OCI-LY7 (cell line): ENCODE data around the gene IPO8.

Experiments
- CTCF ChIP-seq: fragments of 200-600 bp; sonication (generic); conservative IDR thresholded peaks from 2 replicates; pipeline ENCODE4 v1.5.1; 2014; ENCODE audit warnings: mild to moderate bottlenecking, antibody characterized with exemption, low read length, moderate library complexity, mixed read lengths
- EZH2phosphoT487 ChIP-seq: fragments of 200-600 bp; sonication (generic); IDR thresholded peaks from 2 replicates; pipeline ENCODE4 v1.6.1; 2018; ENCODE audit warnings: low read depth, borderline replicate concordance, mild to moderate bottlenecking, mixed run types, antibody characterized with exemption, low read length, moderate library complexity, mixed read lengths

GRCh38 chr12:30740274-30740673 lies 44.6 kb upstream of the IPO8 start:
- TF ChIP-seq CTCF = no peak
- TF ChIP-seq EZH2phosphoT487 = no peak
